ENCODE data around the gene GALNT14. TPM values are rescaled to one million over a fixed set of nuclear protein-coding genes. Genes with fewer than 3 reads are reported as not detected.

Gene GALNT14
- total RNA-seq, 1 experiment from 2014 or later, result 6.0 TPM

- Mint-ChIP-seq H3K4me1 (peaks cover 6% of the 10 kb centered on the region), H3K27me3 (ENCODE audit: low read depth) (no peaks in the 10 kb centered on the region), H3K27ac (no peak overlapping the region), H3K36me3 (peaks cover 18% of the 10 kb centered on the region), H3K9me3 (peaks cover 3% of the 10 kb centered on the region; the same call in 1 of the 2 replicates), H3K4me3 (no peak overlapping the region)
- ATAC-seq (no peak), DNase-seq (ENCODE audit: low spot score) (no peak)
- POLR2A ChIA-PET, result no interaction called here
- TF ChIP-seq FOXP4 (CRISPR knock-in tag; IDR thresholded peaks at IDR 0.05) (no peak), MLX (CRISPR knock-in tag; IDR thresholded peaks at IDR 0.05) (no peak), TCF7 (CRISPR knock-in tag; IDR thresholded peaks at IDR 0.05; ENCODE audit: low read depth) (no peak), NFYB (CRISPR knock-in tag; conservative IDR thresholded peaks at IDR 0.05; ENCODE audit: low read depth) (no peak), NR3C1 (CRISPR knock-in tag; conservative IDR thresholded peaks at IDR 0.05; ENCODE audit: low read depth) (no peak)
- CTCF ChIA-PET, result interaction anchor here (1.4 kb wide), 1 partner anchor 200 kb away, joined by 4 read pairs; no protein-coding TSS in a partner anchor
Measured at GRCh38 chr2:30912056-30912455, 226.2 kb downstream of the GALNT14 start.

GRCh38 chr2:30911327-30911726 lies 226.9 kb downstream of the GALNT14 start:
- Mint-ChIP-seq H3K4me3 (no peak overlapping the region), H3K27me3 (ENCODE audit: low read depth) (no peaks in the 10 kb centered on the region), H3K27ac (no peak overlapping the region), H3K4me1 (peaks cover 6% of the 10 kb centered on the region), H3K36me3 (peaks cover 24% of the 10 kb centered on the region), H3K9me3 (peaks cover 9% of the 10 kb centered on the region)
- ChIA-PET CTCF (no interaction called here), POLR2A (interaction anchor here (0.7 kb wide), 1 partner anchor 247 kb away, joined by 3 read pairs; no protein-coding TSS in a partner anchor)
- DNase-seq (ENCODE audit: low spot score) (no peak), ATAC-seq (no peak)
- TF ChIP-seq NR2C2 (CRISPR knock-in tag; IDR thresholded peaks at IDR 0.05), result no peak
- TF ChIP-seq CTCF (IDR thresholded peaks at IDR 0.05), result no peak
- no peak for TF ChIP-seq SP1 (CRISPR knock-in tag; conservative IDR thresholded peaks at IDR 0.05)
- no peak for TF ChIP-seq ZNF532 (CRISPR knock-in tag; IDR thresholded peaks at IDR 0.05; ENCODE audit: borderline replicate concordance)
- TF ChIP-seq ERG (CRISPR knock-in tag; IDR thresholded peaks at IDR 0.05), result no peak
- no peak for TF ChIP-seq E2F4 (CRISPR knock-in tag; IDR thresholded peaks at IDR 0.05; ENCODE audit: borderline replicate concordance, low read depth)
- TF ChIP-seq CREM (CRISPR knock-in tag; IDR thresholded peaks at IDR 0.05), result no peak
- no peak for TF ChIP-seq ESRRA (CRISPR knock-in tag; IDR thresholded peaks at IDR 0.05; ENCODE audit: borderline replicate concordance)
- TF ChIP-seq FOXP1 (CRISPR knock-in tag; IDR thresholded peaks at IDR 0.05; ENCODE audit: borderline replicate concordance), result no peak
- no peak for TF ChIP-seq NFYB (CRISPR knock-in tag; conservative IDR thresholded peaks at IDR 0.05; ENCODE audit: low read depth)
- TF ChIP-seq ZNF121 (CRISPR knock-in tag; IDR thresholded peaks at IDR 0.05), result no peak
- no peak for TF ChIP-seq RELA (CRISPR knock-in tag; IDR thresholded peaks at IDR 0.05; ENCODE audit: borderline replicate concordance)
- TF ChIP-seq ATF2 (CRISPR knock-in tag; IDR thresholded peaks at IDR 0.05; ENCODE audit: borderline replicate concordance, low read depth), result no peak
- TF ChIP-seq ZBTB43 (CRISPR knock-in tag; IDR thresholded peaks at IDR 0.05), result no peak
- no peak for TF ChIP-seq E2F1 (CRISPR knock-in tag; IDR thresholded peaks at IDR 0.05)
